ENCODE results near the gene STPG4. TPM values are rescaled to one million over a fixed set of nuclear protein-coding genes. Genes with fewer than 3 reads are reported as not detected.

Gene STPG4
- total and polyA plus RNA-seq, 2 of the 8 experiments (the other 6 are each of a cell fraction or from before 2014, with no cell fraction given) = 0.28 TPM; not detected in 1

DNA sequence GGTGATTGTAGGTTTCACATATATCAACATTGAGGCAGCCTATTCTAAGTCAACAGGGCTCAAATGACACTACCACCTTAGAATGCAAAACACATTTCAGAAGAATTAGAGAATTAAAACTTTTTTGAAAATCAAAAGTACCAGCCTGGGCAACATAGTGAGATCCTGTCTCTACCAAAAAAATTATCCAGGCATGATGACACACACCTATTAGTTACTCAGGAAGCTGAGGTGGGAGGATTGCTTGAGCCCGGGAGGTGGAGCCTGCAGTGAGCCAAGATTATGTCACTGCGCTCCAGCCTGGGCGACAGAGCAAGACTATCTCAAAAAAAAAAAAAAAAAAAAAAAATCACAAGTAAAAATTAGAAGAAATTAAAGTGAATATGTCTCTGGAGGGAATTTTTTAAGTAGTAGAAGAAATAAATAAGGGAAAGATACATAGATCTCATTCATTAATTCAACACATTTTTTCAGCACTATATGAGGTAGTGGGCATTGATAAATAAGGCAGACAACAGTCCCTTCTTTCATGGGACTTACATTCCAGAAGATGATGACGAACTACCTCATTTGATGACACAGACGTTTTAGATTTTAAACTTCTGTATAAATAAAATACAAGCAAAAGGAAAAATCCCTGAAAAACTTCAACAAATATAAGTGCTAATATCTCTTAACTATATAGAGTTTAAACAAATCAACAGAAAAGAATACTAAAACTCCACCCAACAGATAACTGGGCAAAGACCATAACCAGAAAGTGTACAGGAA is 42.3 kb downstream of the STPG4 start:
- no peak overlapping the region for H2BK20ac ChIP-seq (ENCODE audit: low read length)
- no peak overlapping the region for H3K23ac ChIP-seq (ENCODE audit: insufficient read length)
- no peaks in the 10 kb centered on the region for H3K36me3 ChIP-seq (ENCODE audit: control insufficient read depth in 2 of 4, insufficient read depth in 4 of 4, low read length in 3 of 4)
- H3K23me2 ChIP-seq (ENCODE audit: low read depth, low read length) = no peaks in the 10 kb centered on the region
- 82% methylated on average over 5 of the region's 5 CpGs; no CpG with 5 or more reads in 1 of the 2 experiments for WGBS, 2 experiments (ENCODE audit: extremely low coverage in 1 of 2, insufficient coverage in 1 of 2, insufficient read length in 1 of 2, insufficient replicate concordance in 2 of 2, low coverage in 1 of 2, low lambda C conversion rate in 2 of 2, missing lambda C conversion rate in 1 of 2)
- no peak overlapping the region for H3K4me2 ChIP-seq (ENCODE audit: insufficient read depth in 1 of 2, low read depth in 2 of 2, low read length in 2 of 2)
- H3K27me3 ChIP-seq (replicated peaks in 1 of 4; ENCODE audit: control insufficient read depth in 3 of 4, extremely low read depth in 1 of 4, insufficient read depth in 3 of 4, low read length in 3 of 4) = no peaks in the 10 kb centered on the region
- no peak overlapping the region for H3K14ac ChIP-seq (ENCODE audit: insufficient read length)
- no peak for DNase-seq (ENCODE audit: low read depth in 1 of 2, low spot score in 2 of 2)
- no peak overlapping the region for H3K4me3 ChIP-seq (ENCODE audit: extremely low read depth in 1 of 4, insufficient read depth in 2 of 4, low read depth in 3 of 4, low read length in 4 of 4)
- H2BK12ac ChIP-seq (ENCODE audit: low read depth, low read length) = no peak overlapping the region
- H3K79me2 ChIP-seq (ENCODE audit: control insufficient read depth in 1 of 2, insufficient read depth in 2 of 2, low read length in 2 of 2) = no peaks in the 10 kb centered on the region
- no peak overlapping the region for H2AFZ ChIP-seq (ENCODE audit: low read length)
- no peaks in the 10 kb centered on the region for H3K79me1 ChIP-seq (ENCODE audit: low read depth, low read length)
- no peak overlapping the region for H2BK120ac ChIP-seq (replicated peaks; ENCODE audit: low read depth, low read length)
- no peak overlapping the region for H3K27ac ChIP-seq (ENCODE audit: low read depth, low read length)
- TF ChIP-seq BACH1 (IDR thresholded peaks at IDR 0.05; ENCODE audit: low read length) (no peak), HDAC2 (IDR thresholded peaks at IDR 0.05; ENCODE audit: borderline replicate concordance in 1 of 2, low read depth in 2 of 2, low read length in 2 of 2) (no peak), PHF8 (conservative IDR thresholded peaks at IDR 0.05; ENCODE audit: low read depth, low read length) (no peak), CREB1 (IDR thresholded peaks at IDR 0.05) (no peak), EGR1 (IDR thresholded peaks at IDR 0.05; ENCODE audit: borderline replicate concordance, low read depth, low read length) (no peak), SIX5 (IDR thresholded peaks at IDR 0.05; ENCODE audit: low read depth, low read length) (no peak), KDM5A (IDR thresholded peaks at IDR 0.05; ENCODE audit: low read length) (no peak), EP300 (IDR thresholded peaks at IDR 0.05; ENCODE audit: borderline replicate concordance in 1 of 2, low read depth in 2 of 2, low read length in 2 of 2) (no peak), RXRA (IDR thresholded peaks at IDR 0.05; ENCODE audit: insufficient read depth, low read depth, low read length) (no peak), BCL11A (IDR thresholded peaks at IDR 0.05; ENCODE audit: low read depth in 2 of 2, low read length in 2 of 2) (no peak), HDAC6 (IDR thresholded peaks at IDR 0.05; ENCODE audit: low read depth, low read length) (no peak), ASH2L (IDR thresholded peaks at IDR 0.05; ENCODE audit: low read length) (no peak), TAF7 (optimal IDR thresholded peaks at IDR 0.05; ENCODE audit: borderline replicate concordance, low read depth, low read length) (no peak)
- no peak overlapping the region for H2AK5ac ChIP-seq (ENCODE audit: low read depth, low read length)
- no peak overlapping the region for H4K5ac ChIP-seq (ENCODE audit: insufficient read length, low read depth, low read length)
- no peaks in the 10 kb centered on the region for H3K9me3 ChIP-seq (ENCODE audit: insufficient read depth in 2 of 2, low read depth in 1 of 2, low read length in 1 of 2)
- no peak for FAIRE-seq
- no peaks in the 10 kb centered on the region for H3K4me1 ChIP-seq (replicated peaks in 1 of 4; ENCODE audit: control insufficient read depth in 3 of 4, insufficient read depth in 4 of 4, low read length in 3 of 4)
- ChIA-PET CTCF (ENCODE audit: partially characterized antibody) (interaction anchor here (0.8 to 1.6 kb wide), 4 partner anchors 11 to 108 kb away, joined by 3 to 6 read pairs (median 4); no protein-coding TSS in a partner anchor), POLR2A (ENCODE audit: partially characterized antibody) (interaction anchor here (1.0 kb wide), 1 partner anchor 17 kb away, joined by 3 read pairs; no protein-coding TSS in a partner anchor)
- no peak overlapping the region for H3K4ac ChIP-seq (replicated peaks; ENCODE audit: insufficient read length, low read depth, low read length)
- no peak overlapping the region for H4K8ac ChIP-seq (ENCODE audit: extremely low read depth, insufficient read depth, low read length)
- H2BK15ac ChIP-seq (ENCODE audit: low read length) = no peak overlapping the region
- no peak overlapping the region for H4K91ac ChIP-seq (replicated peaks; ENCODE audit: insufficient read length, low read length)
- H4K20me1 ChIP-seq (replicated peaks in 1 of 2; ENCODE audit: control insufficient read depth in 1 of 2, insufficient read depth in 2 of 2, low read length in 2 of 2) = no peaks in the 10 kb centered on the region
- H3K18ac ChIP-seq (ENCODE audit: extremely low read depth, low read length) = no peak overlapping the region
- H2BK5ac ChIP-seq (ENCODE audit: low read depth, low read length) = no peak overlapping the region
- H3K56ac ChIP-seq (replicated peaks; ENCODE audit: insufficient read length, low read depth, low read length) = no peak overlapping the region
- no peak overlapping the region for H3K9ac ChIP-seq (replicated peaks in 1 of 4; ENCODE audit: extremely low read depth in 1 of 4, low read depth in 3 of 4, low read length in 3 of 4)

All from H1 (cell line).